HEK293T (cell line): ENCODE results near the gene UBE2O.

Source experiments
- CTCF ChIA-PET: fragments of 350-600 bp; formaldehyde crosslinking; extraction: SDS; loops from one replicate; lab custom pipeline; 2021; ENCODE audit warnings: antibody characterized with exemption, inconsistent platforms; lab: Yijun Ruan, JAX
- POLR2A ChIA-PET: fragments of 350-600 bp; formaldehyde crosslinking; extraction: SDS; loops from one replicate; lab custom pipeline; 2020; ENCODE audit warnings: antibody characterized with exemption, inconsistent platforms; lab: Yijun Ruan, JAX
- DNase-seq: peaks from one replicate; pipeline ENCODE4 v3.0.0; 2012; ENCODE audit warnings: mixed read lengths; ENCODE audit errors: extremely low spot score
- ARNT ChIP-seq: fragments of 450-650 bp; IDR thresholded peaks from 2 replicates; pipeline ENCODE4 v1.6.1; 2017; ENCODE audit warnings: mild to moderate bottlenecking
- BHLHE40 ChIP-seq: fragments of 450-650 bp; IDR thresholded peaks from 2 replicates; pipeline ENCODE4 v1.6.1; 2016; ENCODE audit warnings: mild to moderate bottlenecking, moderate library complexity, borderline replicate concordance
- CTBP1 ChIP-seq: fragments of 450-650 bp; IDR thresholded peaks from 2 replicates; pipeline ENCODE4 v1.6.1; 2016; ENCODE audit warnings: borderline replicate concordance
- ELF4 ChIP-seq: fragments of 450-650 bp; IDR thresholded peaks from 2 replicates; pipeline ENCODE4 v1.6.1; 2017; ENCODE audit warnings: antibody characterized with exemption
- FOXA1 ChIP-seq: fragments of 450-650 bp; IDR thresholded peaks from 2 replicates; pipeline ENCODE4 v1.6.1; 2016; ENCODE audit warnings: mild to moderate bottlenecking
- FOXK2 ChIP-seq: fragments of 450-650 bp; IDR thresholded peaks from 2 replicates; pipeline ENCODE4 v1.6.1; 2016; ENCODE audit warnings: mild to moderate bottlenecking
- FOXM1 ChIP-seq: fragments of 450-650 bp; IDR thresholded peaks from 2 replicates; pipeline ENCODE4 v1.6.1; 2017; ENCODE audit warnings: mild to moderate bottlenecking, borderline replicate concordance
- HDGF ChIP-seq: fragments of 450-650 bp; IDR thresholded peaks from 2 replicates; pipeline ENCODE4 v1.6.1; 2017; ENCODE audit warnings: antibody characterized with exemption, borderline replicate concordance
- L3MBTL2 ChIP-seq: fragments of 450-650 bp; conservative IDR thresholded peaks from 2 replicates; pipeline ENCODE4 v1.6.1; 2016; ENCODE audit warnings: mild to moderate bottlenecking
- LEF1 ChIP-seq: fragments of 450-650 bp; IDR thresholded peaks from 2 replicates; pipeline ENCODE4 v1.6.1; 2017; ENCODE audit warnings: mild to moderate bottlenecking, borderline replicate concordance
- NFRKB ChIP-seq: fragments of 450-650 bp; IDR thresholded peaks from 2 replicates; pipeline ENCODE4 v1.6.1; 2016; ENCODE audit warnings: mild to moderate bottlenecking, moderate library complexity
- PKNOX1 ChIP-seq: fragments of 450-650 bp; IDR thresholded peaks from 2 replicates; pipeline ENCODE4 v1.6.1; 2016
- SP1 ChIP-seq: fragments of 450-650 bp; IDR thresholded peaks from 2 replicates; pipeline ENCODE4 v1.6.1; 2017
- SUZ12 ChIP-seq: fragments of 450-650 bp; IDR thresholded peaks from 2 replicates; pipeline ENCODE4 v1.6.1; 2016; ENCODE audit warnings: mild to moderate bottlenecking
- TARDBP ChIP-seq: fragments of 450-650 bp; IDR thresholded peaks from 2 replicates; pipeline ENCODE4 v1.6.1; 2016
- ZNF384 ChIP-seq: fragments of 450-650 bp; IDR thresholded peaks from 2 replicates; pipeline ENCODE4 v1.6.1; 2016

UBE2O gene

DNA sequence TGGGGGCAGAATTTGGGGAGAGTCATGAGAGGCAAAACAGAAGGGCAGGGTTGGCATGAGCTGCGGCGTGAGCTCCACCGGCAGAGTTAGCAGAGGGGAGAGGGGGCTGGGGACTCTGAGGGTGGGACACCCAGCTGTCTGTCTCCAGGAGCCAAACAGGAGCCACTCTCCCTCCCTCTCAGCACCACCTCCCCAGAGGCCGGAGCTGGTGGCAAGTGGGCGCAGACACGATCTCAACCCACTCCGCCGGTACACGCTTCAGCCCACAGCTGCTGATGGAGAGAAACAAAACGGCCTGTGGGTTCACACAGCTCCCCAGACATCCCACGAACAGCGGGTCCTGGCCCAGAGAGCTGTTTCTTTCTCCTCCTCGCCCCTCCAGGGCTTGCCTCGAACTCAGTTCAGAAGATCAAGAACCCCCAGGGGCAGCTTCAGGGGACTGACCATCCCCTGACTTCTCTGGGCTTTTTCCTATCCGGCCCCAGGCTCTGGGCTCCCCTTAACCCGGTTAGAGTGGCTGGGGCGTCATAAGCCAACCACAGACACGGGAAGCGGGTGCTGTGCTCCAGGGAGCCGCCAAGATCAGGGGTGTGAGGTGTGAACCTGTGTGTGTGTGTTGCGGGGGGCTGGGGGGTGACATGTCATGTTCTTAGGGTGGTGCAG, 40.7 kb upstream of the UBE2O start:
- no peak for TF ChIP-seq PKNOX1
- TF ChIP-seq FOXK2, result no peak
- no peak for TF ChIP-seq HDGF
- TF ChIP-seq TARDBP, result no peak
- no peak for TF ChIP-seq NFRKB
- no peak for TF ChIP-seq ZNF384
- TF ChIP-seq BHLHE40, result no peak
- no peak for TF ChIP-seq ELF4
- TF ChIP-seq L3MBTL2, result no peak
- no peak for TF ChIP-seq SUZ12
- TF ChIP-seq FOXM1, result no peak
- no peak for TF ChIP-seq ARNT
- no peak for TF ChIP-seq SP1
- no peak for TF ChIP-seq LEF1
- TF ChIP-seq CTBP1, result no peak
- no peak for TF ChIP-seq FOXA1
- DNase-seq, result no peak
- ChIA-PET CTCF (interaction anchor here (0.6 to 1.2 kb wide), 2 partner anchors 9 to 43 kb away, joined by 3 to 5 read pairs; no protein-coding TSS in a partner anchor), POLR2A (interaction anchor here (0.8 to 1.7 kb wide), 3 partner anchors 13 to 47 kb away, joined by 3 to 4 read pairs (median 3); no protein-coding TSS in a partner anchor)

GRCh38 chr17:76492989-76493501, 40.1 kb upstream of the UBE2O start:
- no peak for DNase-seq
- ChIA-PET CTCF (interaction anchor here (0.6 to 1.2 kb wide), 2 partner anchors 8 to 43 kb away, joined by 3 to 5 read pairs; no protein-coding TSS in a partner anchor), POLR2A (interaction anchor here (0.8 to 1.7 kb wide), 3 partner anchors 13 to 48 kb away, joined by 3 to 4 read pairs (median 3); no protein-coding TSS in a partner anchor)
- TF ChIP-seq TARDBP (no peak), ZNF384 (no peak), LEF1 (no peak), NFRKB (no peak), HDGF (no peak), SUZ12 (no peak), FOXA1 (no peak), ELF4 (no peak), CTBP1 (no peak), FOXM1 (no peak), ARNT (no peak), FOXK2 (no peak), BHLHE40 (no peak), L3MBTL2 (no peak)

DNA sequence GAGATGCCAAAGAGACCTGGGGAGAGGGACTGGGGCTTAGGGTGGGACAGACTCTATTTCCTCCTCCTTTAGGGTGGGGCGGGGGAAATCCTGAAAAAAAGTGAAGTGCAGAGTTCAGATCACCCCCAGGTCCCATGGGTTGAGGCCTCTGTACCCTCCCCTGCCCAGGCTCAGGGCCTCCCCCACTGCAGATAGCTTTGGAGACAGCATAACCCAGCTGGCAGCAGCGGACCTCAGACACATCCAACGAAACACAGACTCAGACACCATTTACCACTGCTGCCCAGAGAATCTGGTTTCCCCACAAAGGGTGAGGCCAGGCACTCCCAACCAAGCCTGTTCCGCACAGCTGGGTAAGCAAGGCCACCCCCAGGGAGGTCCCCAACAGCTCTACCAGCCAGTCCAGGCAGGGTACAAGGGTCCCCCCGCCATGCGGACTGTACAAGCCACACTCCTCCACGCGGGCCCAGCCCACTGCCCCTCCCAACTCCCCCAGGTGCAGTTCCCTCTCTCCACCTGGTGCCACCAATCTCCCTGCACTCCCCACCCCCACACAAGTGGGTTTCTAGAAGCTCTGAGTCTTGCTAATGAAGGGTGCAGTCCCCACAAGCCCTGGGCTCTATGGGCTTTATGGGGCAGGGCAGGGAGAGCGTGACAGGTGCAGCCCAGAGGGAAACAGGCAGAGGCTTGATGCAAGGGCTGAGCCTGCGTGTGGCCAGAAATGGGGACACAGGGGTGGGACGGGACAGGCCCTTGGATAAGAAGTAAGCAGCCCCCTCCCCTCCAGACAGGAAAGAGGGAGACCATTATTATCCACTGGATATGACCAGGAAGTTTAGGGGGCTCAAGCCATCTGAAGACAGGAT, 39.4 kb upstream of the UBE2O start:
- ChIA-PET POLR2A (interaction anchor here (0.8 to 1.7 kb wide), 4 partner anchors 10 to 48 kb away, joined by 3 to 4 read pairs (median 3); no protein-coding TSS in a partner anchor), CTCF (interaction anchor here (1.2 kb wide), 1 partner anchor 42 kb away, joined by 3 read pairs; no protein-coding TSS in a partner anchor)
- no peak for TF ChIP-seq FOXA1
- TF ChIP-seq SUZ12, result no peak
- no peak for TF ChIP-seq LEF1
- no peak for TF ChIP-seq SP1
- no peak for TF ChIP-seq FOXK2
- TF ChIP-seq ARNT, result no peak
- TF ChIP-seq L3MBTL2, result no peak
- TF ChIP-seq ELF4, result no peak
- TF ChIP-seq NFRKB, result no peak
- no peak for TF ChIP-seq BHLHE40
- TF ChIP-seq HDGF, result no peak
- no peak for TF ChIP-seq FOXM1
- DNase-seq, result no peak

DNA sequence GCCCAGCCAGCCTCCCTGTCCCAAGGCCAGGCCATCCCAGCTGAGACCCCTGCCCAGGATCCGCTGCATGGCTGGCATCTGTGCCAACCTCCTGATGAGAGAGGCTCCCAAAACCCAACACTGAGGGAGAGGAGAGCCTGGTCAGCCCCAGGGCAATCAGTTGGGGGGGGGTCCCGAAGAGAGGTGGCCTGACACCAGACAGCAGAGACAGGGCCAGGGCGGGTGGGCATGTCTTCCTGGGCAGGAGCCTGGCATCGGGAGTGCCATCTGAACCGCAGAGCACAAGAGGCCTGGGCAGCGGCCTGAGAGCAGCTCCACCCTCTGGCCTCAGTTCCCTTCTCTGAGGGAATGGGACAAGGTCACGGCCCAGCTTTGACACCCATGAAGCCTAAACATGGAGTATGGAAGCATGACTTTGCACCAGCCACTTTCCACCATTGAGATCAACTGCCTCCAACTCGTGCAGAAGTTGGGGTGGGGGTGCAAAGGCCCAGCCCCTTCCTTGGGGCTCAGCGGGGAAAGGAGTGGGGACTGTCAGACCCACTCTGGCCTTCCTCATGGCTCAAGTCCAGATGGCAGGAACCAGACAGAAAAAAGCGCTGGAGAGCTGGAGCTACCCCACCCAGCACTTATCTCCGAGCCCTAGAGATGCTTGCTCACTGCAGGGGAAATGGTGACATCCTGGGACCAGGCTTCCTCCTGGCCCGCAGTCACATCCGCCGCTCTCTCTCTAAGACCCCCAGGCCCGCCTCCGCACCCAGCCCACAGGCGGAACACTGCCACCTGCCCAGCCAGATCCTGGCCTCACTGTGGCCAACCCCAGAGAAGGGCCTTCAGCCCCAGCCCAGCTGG, 38.5 kb upstream of the UBE2O start:
- no peak for DNase-seq
- POLR2A ChIA-PET, result interaction anchor here (0.8 kb wide), 1 partner anchor 9 kb away, joined by 3 read pairs; no protein-coding TSS in a partner anchor
- TF ChIP-seq FOXK2, result no peak
- TF ChIP-seq ARNT, result no peak
- no peak for TF ChIP-seq FOXA1
- no peak for TF ChIP-seq PKNOX1
- no peak for TF ChIP-seq SP1
- no peak for TF ChIP-seq LEF1
- TF ChIP-seq ELF4, result no peak
- TF ChIP-seq TARDBP, result no peak
- TF ChIP-seq L3MBTL2, result no peak
- TF ChIP-seq HDGF, result no peak
- TF ChIP-seq FOXM1, result no peak
- CTCF ChIA-PET, result no interaction called here
